ENCODE measurements around the gene TVP23C.
"Not testable (repeated sequence)": the region's sequence is repeated elsewhere in the genome, so short reads cannot be mapped to it uniquely, and the experiment has no call there.

GRCh38 chr17:15591986-15592385, 28.7 kb upstream of the TVP23C start:
- not testable (repeated sequence) for TF ChIP-seq DPF2 (IDR thresholded peaks at IDR 0.05); SMC3 (conservative IDR thresholded peaks at IDR 0.05; ENCODE audit: insufficient read depth, low read depth, low read length); JUN (IDR thresholded peaks at IDR 0.05; ENCODE audit: borderline replicate concordance, low read depth, low read length); JUN (CRISPR knock-in tag; IDR thresholded peaks at IDR 0.05; ENCODE audit: borderline replicate concordance); FOS (IDR thresholded peaks at IDR 0.05; ENCODE audit: extremely low read depth, insufficient read length)

All from K562 (cell line).